Lower leg skin (tissue), 4 donors: ENCODE results near the gene ASF1B. TPM values are rescaled to one million over a fixed set of nuclear protein-coding genes. Genes with fewer than 3 reads are reported as not detected.

Experiments used
- DNase-seq, 2 donors: peaks; one replicate each; pipeline ENCODE4 v3.0.0-alpha.2; 2019; ENCODE audit warnings: low spot score in 2 of 2
- H3K4me3 ChIP-seq: fragments of 200-600 bp; sonication (generic); 2 replicates; pipeline ENCODE4 v1.5.1; 2017; ENCODE audit warnings: mild to moderate bottlenecking, low read depth; ENCODE audit not compliant: poor library complexity, severe bottlenecking
- CTCF ChIP-seq, 3 donors: fragments of 450-650 bp; IDR thresholded peaks; one replicate each; pipeline ENCODE4 v1.5.1; 2016; ENCODE audit warnings: antibody characterized with exemption in 3 of 3, mild to moderate bottlenecking in 3 of 3, moderate library complexity in 2 of 3
- POLR2A ChIP-seq, 2 donors: fragments of 450-650 bp; IDR thresholded peaks; one replicate each; pipeline ENCODE4 v1.6.1; 2016 to 2017; ENCODE audit warnings: antibody characterized with exemption in 2 of 2, mild to moderate bottlenecking in 1 of 2, moderate library complexity in 1 of 2
- WGBS, 2 donors: methylation state at CpG; one replicate each; pipeline ENCODE4 v1.1.5; 2018; 5-methylcytosine and 5-hydroxymethylcytosine counted together
- intact Hi-C: fragments of 100-400 bp; cut with DNase I; formaldehyde crosslinking; loops from one replicate; pipeline ENCODE4 v1.15.0; 2023; ENCODE audit warnings: low total_unique reads
- total RNA-seq, 4 donors: library from RNA; depleted of rRNA; stranded (reverse); fragments of >200 nt; gene quantifications; one replicate each; pipeline ENCODE4 v1.1.0, GENCODE V29; 2016

The ASF1B gene
- total RNA-seq, 4 donors from 2014 or later: 1.6 to 3.2 (median 2.3) TPM; not detected in 1

- H3K4me3 ChIP-seq: no peak overlapping the region
- whole genome bisulfite sequencing, 2 donors: 40 to 45% methylated on average over 9 to 13 of the region's 18 CpGs
- intact Hi-C loops: no loop called here
- TF ChIP-seq CTCF (IDR thresholded peaks at IDR 0.05): no peak
- no peak for TF ChIP-seq POLR2A (IDR thresholded peaks at IDR 0.05)
- no peak for DNase-seq
Observed at GRCh38 chr19:14167576-14168138, 31.3 kb upstream of the ASF1B start.

- intact Hi-C loops: no loop called here
- DNase-seq: no peak
- H3K4me3 ChIP-seq: no peak overlapping the region
- 73 to 75% methylated on average over 12 of the region's 12 CpGs for WGBS, 2 donors
- TF ChIP-seq POLR2A (IDR thresholded peaks at IDR 0.05) (no peak), CTCF (IDR thresholded peaks at IDR 0.05) (no peak)
Observed at GRCh38 chr19:14166999-14167575, 30.7 kb upstream of the ASF1B start.

- intact Hi-C loops: no loop called here
- DNase-seq: no peak
- no peak overlapping the region for H3K4me3 ChIP-seq
- TF ChIP-seq CTCF (IDR thresholded peaks at IDR 0.05) (no peak), POLR2A (IDR thresholded peaks at IDR 0.05) (no peak)
- 74 to 77% methylated on average over 20 of the region's 20 CpGs for WGBS, 2 donors
Observed at GRCh38 chr19:14165990-14166830, 29.8 kb upstream of the ASF1B start.

GRCh38 chr19:14164724-14165493 lies 28.5 kb upstream of the ASF1B start:
- intact Hi-C loops: no loop called here
- no peak overlapping the region for H3K4me3 ChIP-seq
- no peak for TF ChIP-seq CTCF (IDR thresholded peaks at IDR 0.05)
- TF ChIP-seq POLR2A (IDR thresholded peaks at IDR 0.05): no peak
- DNase-seq: no peak
- 77 to 79% methylated on average over 14 to 15 of the region's 16 CpGs for WGBS, 2 donors

- DNase-seq: no peak
- intact Hi-C loops: no loop called here
- no peak overlapping the region for H3K4me3 ChIP-seq
- TF ChIP-seq POLR2A (IDR thresholded peaks at IDR 0.05) (no peak), CTCF (IDR thresholded peaks at IDR 0.05) (no peak)
- 71 to 78% methylated on average over 11 of the region's 11 CpGs for WGBS, 2 donors
Observed at GRCh38 chr19:14164082-14164481, 27.7 kb upstream of the ASF1B start.
